Endothelial cell of umbilical vein (primary cell): ENCODE data around the gene PLCG2. TPM values are rescaled to one million over a fixed set of nuclear protein-coding genes. Genes with fewer than 3 reads are reported as not detected.

Source experiments
- BruUV-seq: library from RNA; stranded (reverse); fragments of 400-500 nt; replicated peaks from 2 replicates; lab custom pipeline; 2021; lab: Mats Ljungman, UMichigan
- CTCF ChIA-PET: fragments of 300-600, 350-600 bp; sonication (Branson Sonifier 250); formaldehyde crosslinking; loops from one replicate; lab custom pipeline; 2021; ENCODE audit warnings: antibody characterized with exemption, inconsistent platforms; lab: Charles Lee
- POLR2A ChIA-PET: fragments of 300-600, 350-600 bp; sonication (Branson Sonifier 250); formaldehyde crosslinking; loops from one replicate; lab custom pipeline; 2021; ENCODE audit warnings: antibody characterized with exemption, inconsistent platforms; lab: Charles Lee
- DNase-seq: peaks from one replicate; pipeline ENCODE4 v3.0.0-alpha.2; 2011; ENCODE audit warnings: low read depth, low spot score
- FAIRE-seq: peaks from 2 replicates; lab custom pipeline; 2011; peaks lifted over from hg19 to GRCh38; lab: Jason Lieb, UNC
- H2AFZ ChIP-seq: 2 replicates; pipeline ENCODE4 v1.6.0; 2012; ENCODE audit warnings: low read depth, low read length, control low read depth, inconsistent platforms
- H3K27ac ChIP-seq: 2 replicates; pipeline ENCODE4 v1.5.1; 2011; ENCODE audit warnings: low read depth, mild to moderate bottlenecking, control low read depth, low read length, moderate library complexity; ENCODE audit not compliant: insufficient read depth
- H3K27me3 ChIP-seq, 2 experiments: 2 replicates each; pipeline versions ENCODE4 v1.6.0 to v1.6.1; 2011; ENCODE audit warnings: low read length in 2 of 2, mixed read lengths in 1 of 2; ENCODE audit not compliant: control insufficient read depth in 2 of 2, insufficient read depth in 2 of 2
- H3K36me3 ChIP-seq, 2 experiments: 2 replicates in 1 of 2; 3 replicates in 1 of 2; pipeline ENCODE4 v1.5.1; 2011; ENCODE audit warnings: low read length in 2 of 2, mild to moderate bottlenecking in 1 of 2, moderate library complexity in 1 of 2; ENCODE audit not compliant: control insufficient read depth in 2 of 2, insufficient read depth in 2 of 2; ENCODE audit errors: extremely low read depth in 1 of 2
- H3K4me1 ChIP-seq: 3 replicates; pipeline ENCODE4 v1.5.1; 2011; ENCODE audit warnings: mild to moderate bottlenecking, low read length; ENCODE audit not compliant: control insufficient read depth, insufficient read depth; ENCODE audit errors: extremely low read depth
- H3K4me2 ChIP-seq: 2 replicates; pipeline ENCODE4 v1.6.1; 2011; ENCODE audit warnings: low read length, control low read depth, mixed read lengths; ENCODE audit not compliant: insufficient read depth
- H3K4me3 ChIP-seq, 3 experiments: fragments of 200-600 bp in 1 of 3; sonication (generic), shearing (Covaris generic) in 1 of 3; replicated peaks in 1 of 3; 2 replicates each; pipeline ENCODE4 v1.5.1; 2011 to 2016; ENCODE audit warnings: control low read depth in 3 of 3, low read length in 3 of 3, mild to moderate bottlenecking in 2 of 3, inconsistent platforms in 1 of 3, low read depth in 1 of 3, moderate library complexity in 1 of 3; ENCODE audit not compliant: insufficient read depth in 1 of 3
- H3K79me2 ChIP-seq: 2 replicates; pipeline ENCODE4 v1.6.0; 2012; ENCODE audit warnings: low read length, inconsistent platforms; ENCODE audit not compliant: control insufficient read depth, insufficient read depth
- H3K9ac ChIP-seq: replicated peaks from 2 replicates; pipeline ENCODE3; 2011; ENCODE audit warnings: low read length, control low read depth; ENCODE audit not compliant: insufficient read depth; ENCODE audit errors: extremely low read depth
- H3K9me1 ChIP-seq: replicated peaks from 3 replicates; pipeline ENCODE4 v1.6.0; 2011; ENCODE audit warnings: mild to moderate bottlenecking, low read length; ENCODE audit not compliant: control insufficient read depth, insufficient read depth; ENCODE audit errors: extremely low read depth
- H3K9me3 ChIP-seq: replicated peaks from 2 replicates; pipeline ENCODE4 v1.5.1; 2012; ENCODE audit warnings: low read length, inconsistent platforms; ENCODE audit not compliant: control insufficient read depth, insufficient read depth
- H4K20me1 ChIP-seq: replicated peaks from 2 replicates; pipeline ENCODE3; 2011; ENCODE audit warnings: mild to moderate bottlenecking, low read length; ENCODE audit not compliant: control insufficient read depth, insufficient read depth; ENCODE audit errors: extremely low read depth
- CTCF ChIP-seq, 2 donors: IDR thresholded peaks; 1 replicate in 1 of 2; 2 replicates in 1 of 2; pipeline ENCODE4 v1.5.1; 2011; ENCODE audit warnings: low read length in 2 of 2, mild to moderate bottlenecking in 2 of 2, moderate library complexity in 2 of 2, control low read depth in 1 of 2, inconsistent platforms in 1 of 2, low read depth in 1 of 2; ENCODE audit not compliant: insufficient read depth in 1 of 2; ENCODE audit errors: extremely low read depth in 1 of 2
- JUN ChIP-seq: IDR thresholded peaks from 2 replicates; pipeline ENCODE4 v1.6.1; 2011; ENCODE audit warnings: borderline replicate concordance, low read depth; ENCODE audit not compliant: insufficient read length, insufficient read depth
- MYC ChIP-seq: IDR thresholded peaks from one replicate; pipeline ENCODE4 v1.6.1; 2011; ENCODE audit warnings: mild to moderate bottlenecking, low read depth, low read length
- POLR2AphosphoS5 ChIP-seq: IDR thresholded peaks from 2 replicates; pipeline ENCODE4 v1.6.1; 2012; ENCODE audit warnings: low read depth, mild to moderate bottlenecking, control low read depth, low read length, moderate library complexity; ENCODE audit not compliant: insufficient read depth
- dilution Hi-C: fragments of 300-500 bp; cut with MboI; formaldehyde crosslinking; loops from one replicate; pipeline ENCODE4 v1.15.0; 2019; ENCODE audit warnings: low sequenced_read_pairs; ENCODE audit not compliant: extremely low pct_ligation_motif_present
- intact Hi-C: fragments of 100-400 bp; cut with micrococcal nuclease; formaldehyde crosslinking; loops from one replicate; pipeline ENCODE4 v1.10.0; 2022
- polyA plus RNA-seq, 4 experiments: library from polyadenylated mRNA; depleted of rRNA in 3 of 4; stranded (reverse) in 3 of 4; unstranded in 1 of 4; fragments of >200 nt; gene quantifications; 2 replicates each; pipeline versions ENCODE4 v1.2.1 to v1.2.3, GENCODE V29; 2011 to 2012; ENCODE audit warnings: missing spikeins in 1 of 4
- total RNA-seq: library from RNA; stranded (reverse); gene quantifications from 2 replicates; pipeline ENCODE4 v1.2.3, GENCODE V29; 2021

The PLCG2 gene
- total and polyA plus RNA-seq, 2 donors (not counting 3 experiments of a cell fraction or from before 2014, with no cell fraction given): 10.8 to 13.6 TPM

- H3K4me1 ChIP-seq: peaks cover 18% of the 10 kb centered on the region
- no peaks in the 10 kb centered on the region for H4K20me1 ChIP-seq
- no peak for DNase-seq
- BruUV-seq: no TSS peak
- H3K27me3 ChIP-seq: no peaks in the 10 kb centered on the region
- no peaks in the 10 kb centered on the region for H3K36me3 ChIP-seq
- H3K9ac ChIP-seq: no peak overlapping the region
- intact Hi-C loops (no loop called here), dilution Hi-C loops (no loop called here)
- no peak for TF ChIP-seq CTCF (IDR thresholded peaks at IDR 0.05; ENCODE audit: extremely low read depth in 1 of 2, insufficient read depth in 1 of 2, low read depth in 1 of 2, low read length in 2 of 2)
- no peak for TF ChIP-seq JUN
- TF ChIP-seq MYC: no peak
- TF ChIP-seq POLR2AphosphoS5: no peak
- H3K4me2 ChIP-seq: no peak overlapping the region
- no peak overlapping the region for H3K27ac ChIP-seq
- H3K9me3 ChIP-seq: no peaks in the 10 kb centered on the region
- no peaks in the 10 kb centered on the region for H3K9me1 ChIP-seq
- POLR2A ChIA-PET: no interaction called here
- no peaks in the 10 kb centered on the region for H3K79me2 ChIP-seq
- H2AFZ ChIP-seq: no peak overlapping the region
- CTCF ChIA-PET: interaction anchor here (1.5 kb wide), 1 partner anchor 14 kb away, joined by 5 read pairs; no protein-coding TSS in a partner anchor
- H3K4me3 ChIP-seq: no peak overlapping the region
- no peak for FAIRE-seq
Measured at GRCh38 chr16:82002831-82003230, 223.7 kb downstream of the PLCG2 start.

GRCh38 chr16:82004601-82005000, 225.5 kb downstream of the PLCG2 start:
- no peaks in the 10 kb centered on the region for H4K20me1 ChIP-seq
- dilution Hi-C loops: no loop called here
- CTCF ChIA-PET: no interaction called here
- POLR2A ChIA-PET: no interaction called here
- H3K27ac ChIP-seq: no peak overlapping the region
- no peak overlapping the region for H3K4me2 ChIP-seq
- no peaks in the 10 kb centered on the region for H3K27me3 ChIP-seq
- no peak overlapping the region for H3K4me3 ChIP-seq
- H3K4me1 ChIP-seq: peaks cover 12% of the 10 kb centered on the region
- intact Hi-C loops: loop anchor here (2.0 kb wide), 1 partner anchor 102 kb away; no protein-coding TSS in a partner anchor
- peak; percentile 38 for TF ChIP-seq JUN
- TF ChIP-seq CTCF (IDR thresholded peaks at IDR 0.05; ENCODE audit: extremely low read depth in 1 of 2, insufficient read depth in 1 of 2, low read depth in 1 of 2, low read length in 2 of 2): no peak
- no peaks in the 10 kb centered on the region for H3K9me1 ChIP-seq
- DNase-seq (no peak), FAIRE-seq (no peak)
- H2AFZ ChIP-seq: no peak overlapping the region
- BruUV-seq: no TSS peak
- peaks cover 4% of the 10 kb centered on the region for H3K9me3 ChIP-seq
- H3K36me3 ChIP-seq: no peaks in the 10 kb centered on the region
- H3K9ac ChIP-seq: no peak overlapping the region
- no peaks in the 10 kb centered on the region for H3K79me2 ChIP-seq
